Transverse colon (tissue), 4 donors: ENCODE measurements around the gene OARD1.

Source experiments
- CTCF ChIP-seq, 5 experiments: fragments of 200-600 bp in 3 of 5; fragments of 450-650 bp in 2 of 5; sonication (generic) in 3 of 5; IDR thresholded peaks; 1 replicate in 2 of 5; 2 replicates in 3 of 5; pipeline ENCODE4 v1.5.1; 2016 to 2017; ENCODE audit warnings: antibody characterized with exemption in 5 of 5, inconsistent platforms in 3 of 5, mild to moderate bottlenecking in 2 of 5, moderate library complexity in 1 of 5
- POLR2AphosphoS5 ChIP-seq, 3 donors: sonication (generic); formaldehyde crosslinking; IDR thresholded peaks; one replicate each; pipeline ENCODE4 v1.6.1; 2016; ENCODE audit warnings: antibody characterized with exemption in 3 of 3

DNA sequence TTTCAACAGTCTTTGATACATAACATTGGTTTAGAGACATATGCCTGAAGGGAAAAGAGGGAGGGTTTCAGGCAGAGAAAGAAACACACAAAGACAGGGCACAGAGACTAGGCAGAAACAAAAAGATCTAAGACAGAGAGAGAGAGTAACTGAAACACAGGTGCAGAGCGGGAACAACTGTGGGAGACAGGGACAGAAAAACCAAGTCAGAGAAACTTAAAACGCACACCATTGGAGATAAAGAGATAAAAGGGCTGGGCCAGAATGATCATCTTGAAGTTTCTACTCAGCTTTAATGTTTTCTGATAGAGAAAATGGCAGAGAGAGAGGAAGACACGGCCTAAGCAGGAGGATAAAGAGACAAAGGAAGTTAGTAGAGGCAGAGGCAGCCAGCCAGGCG, 44.9 kb downstream of the OARD1 start:
- TF ChIP-seq CTCF (IDR thresholded peaks at IDR 0.05): no peak
- TF ChIP-seq POLR2AphosphoS5 (IDR thresholded peaks at IDR 0.05): no peak
